Keratinocyte (primary cell): ENCODE data around the gene MYH10. TPM values are rescaled to one million over a fixed set of nuclear protein-coding genes. Genes with fewer than 3 reads are reported as not detected.

Experiments used
- DNase-seq: peaks from one replicate; pipeline ENCODE4 v3.0.0-alpha.2; 2011; ENCODE audit warnings: low read depth, missing footprints, low spot score
- FAIRE-seq: peaks from 2 replicates; lab custom pipeline; 2011; peaks lifted over from hg19 to GRCh38; lab: Jason Lieb, UNC
- H2AFZ ChIP-seq: 2 replicates; pipeline ENCODE4 v1.6.0; 2012; ENCODE audit warnings: low read length, control low read depth, inconsistent platforms; ENCODE audit not compliant: control insufficient read depth
- H3K27ac ChIP-seq: 2 replicates; pipeline ENCODE4 v1.5.1; 2011; ENCODE audit warnings: low read length; ENCODE audit not compliant: control insufficient read depth, insufficient read depth
- H3K27me3 ChIP-seq: 3 replicates; pipeline ENCODE4 v1.6.0; 2011; ENCODE audit warnings: low read length; ENCODE audit not compliant: control insufficient read depth, insufficient read depth; ENCODE audit errors: extremely low read depth
- H3K36me3 ChIP-seq, 2 experiments: 2 replicates in 1 of 2; 3 replicates in 1 of 2; pipeline ENCODE4 v1.5.1; 2011; ENCODE audit warnings: low read length in 2 of 2, mild to moderate bottlenecking in 1 of 2; ENCODE audit not compliant: control insufficient read depth in 2 of 2, insufficient read depth in 2 of 2; ENCODE audit errors: extremely low read depth in 1 of 2
- H3K4me1 ChIP-seq: 3 replicates; pipeline ENCODE4 v1.5.1; 2011; ENCODE audit warnings: low read length; ENCODE audit not compliant: control insufficient read depth, insufficient read depth; ENCODE audit errors: extremely low read depth
- H3K4me2 ChIP-seq: 3 replicates; pipeline ENCODE4 v1.6.0; 2011; ENCODE audit warnings: low read depth, low read length; ENCODE audit not compliant: control insufficient read depth, insufficient read depth; ENCODE audit errors: extremely low read depth
- H3K4me3 ChIP-seq, 3 experiments: fragments of 200-600 bp in 1 of 3; sonication (generic) in 1 of 3; 2 replicates in 2 of 3; 3 replicates in 1 of 3; pipeline ENCODE4 v1.5.1; 2011 to 2016; ENCODE audit warnings: low read length in 3 of 3, mild to moderate bottlenecking in 3 of 3, control low read depth in 2 of 3, inconsistent platforms in 1 of 3, low read depth in 1 of 3, mixed read lengths in 1 of 3, mixed run types in 1 of 3, moderate library complexity in 1 of 3; ENCODE audit not compliant: control insufficient read depth in 2 of 3, insufficient read depth in 2 of 3; ENCODE audit errors: extremely low read depth in 1 of 3
- H3K79me2 ChIP-seq: 2 replicates; pipeline ENCODE4 v1.6.0; 2012; ENCODE audit warnings: low read length; ENCODE audit not compliant: control insufficient read depth, insufficient read depth
- H3K9ac ChIP-seq: 3 replicates; pipeline ENCODE4 v1.6.0; 2011; ENCODE audit warnings: low read length; ENCODE audit not compliant: control insufficient read depth, insufficient read depth; ENCODE audit errors: extremely low read depth
- H3K9me1 ChIP-seq: 3 replicates; pipeline ENCODE4 v1.6.0; 2011; ENCODE audit warnings: low read length; ENCODE audit not compliant: control insufficient read depth, insufficient read depth; ENCODE audit errors: extremely low read depth
- H3K9me3 ChIP-seq: 2 replicates; pipeline ENCODE4 v1.5.1; 2012; ENCODE audit warnings: low read depth, low read length; ENCODE audit not compliant: control insufficient read depth
- H4K20me1 ChIP-seq: 3 replicates; pipeline ENCODE4 v1.6.0; 2011; ENCODE audit warnings: low read length; ENCODE audit not compliant: control insufficient read depth, insufficient read depth; ENCODE audit errors: extremely low read depth
- EZH2 ChIP-seq: IDR thresholded peaks from one replicate; pipeline ENCODE4 v1.6.1; 2012; ENCODE audit warnings: inconsistent platforms, mild to moderate bottlenecking, low read length, moderate library complexity
- dilution Hi-C: fragments of 300-500 bp; cut with MboI; formaldehyde crosslinking; loops from one replicate; pipeline ENCODE4 v1.7.0; 2020; ENCODE audit warnings: low sequenced_read_pairs; ENCODE audit not compliant: extremely low pct_ligation_motif_present
- polyA plus RNA-seq, 5 experiments: library from polyadenylated mRNA; depleted of rRNA in 3 of 5; stranded (reverse) in 3 of 5; stranded (forward) in 1 of 5; unstranded in 1 of 5; fragments of >200 nt; gene quantifications; 1 replicate in 1 of 5; 2 replicates in 3 of 5; 3 replicates in 1 of 5; pipeline versions ENCODE4 v1.2.1 to v1.2.3, GENCODE V29; 2011 to 2012; ENCODE audit warnings: missing spikeins in 2 of 5, low read depth in 1 of 5, low replicate concordance in 1 of 5
- TF ChIP-seq, protein P1 (sequence below), 3 experiments: IDR thresholded peaks in 1 of 3; conservative IDR thresholded peaks in 1 of 3; optimal IDR thresholded peaks in 1 of 3; 2 replicates in 2 of 3; 3 replicates in 1 of 3; pipeline versions ENCODE3 to v1.5.1; 2011; ENCODE audit warnings: low read length in 3 of 3, mild to moderate bottlenecking in 3 of 3, moderate library complexity in 2 of 3, control low read depth in 1 of 3, inconsistent platforms in 1 of 3; ENCODE audit not compliant: insufficient read depth in 2 of 3; ENCODE audit errors: extremely low read depth in 1 of 3

Gene MYH10
- polyA plus RNA-seq, 1 donor (not counting 4 experiments of a cell fraction or from before 2014, with no cell fraction given), result 21.2 TPM

DNA sequence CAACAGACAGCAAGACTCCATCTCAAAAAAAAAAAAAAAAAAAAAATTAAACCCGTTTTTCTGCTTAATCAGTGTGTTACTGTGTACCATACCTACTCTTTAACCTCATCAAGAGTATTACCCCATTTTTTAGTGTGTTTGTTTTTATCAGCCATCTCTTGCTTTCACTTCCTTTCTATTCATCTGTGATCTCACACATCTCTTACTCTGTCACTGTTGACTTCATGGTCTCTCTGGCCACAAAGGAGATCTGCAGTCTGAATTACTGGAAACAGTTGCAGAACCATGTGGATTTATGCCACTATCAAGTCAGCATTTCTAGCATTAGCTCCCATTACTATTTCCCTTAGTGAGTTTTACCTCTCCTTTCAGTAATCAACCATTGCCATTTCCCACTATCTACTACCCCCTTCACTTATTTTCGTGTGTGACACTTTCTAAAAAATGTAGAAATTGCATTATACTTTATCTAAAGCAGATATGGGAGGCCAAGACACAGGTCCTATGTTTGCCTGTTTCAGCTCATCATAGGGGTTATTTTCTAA is 174.8 kb downstream of the MYH10 start:
- dilution Hi-C loops, result no loop called here
- TF ChIP-seq, protein P1, sequence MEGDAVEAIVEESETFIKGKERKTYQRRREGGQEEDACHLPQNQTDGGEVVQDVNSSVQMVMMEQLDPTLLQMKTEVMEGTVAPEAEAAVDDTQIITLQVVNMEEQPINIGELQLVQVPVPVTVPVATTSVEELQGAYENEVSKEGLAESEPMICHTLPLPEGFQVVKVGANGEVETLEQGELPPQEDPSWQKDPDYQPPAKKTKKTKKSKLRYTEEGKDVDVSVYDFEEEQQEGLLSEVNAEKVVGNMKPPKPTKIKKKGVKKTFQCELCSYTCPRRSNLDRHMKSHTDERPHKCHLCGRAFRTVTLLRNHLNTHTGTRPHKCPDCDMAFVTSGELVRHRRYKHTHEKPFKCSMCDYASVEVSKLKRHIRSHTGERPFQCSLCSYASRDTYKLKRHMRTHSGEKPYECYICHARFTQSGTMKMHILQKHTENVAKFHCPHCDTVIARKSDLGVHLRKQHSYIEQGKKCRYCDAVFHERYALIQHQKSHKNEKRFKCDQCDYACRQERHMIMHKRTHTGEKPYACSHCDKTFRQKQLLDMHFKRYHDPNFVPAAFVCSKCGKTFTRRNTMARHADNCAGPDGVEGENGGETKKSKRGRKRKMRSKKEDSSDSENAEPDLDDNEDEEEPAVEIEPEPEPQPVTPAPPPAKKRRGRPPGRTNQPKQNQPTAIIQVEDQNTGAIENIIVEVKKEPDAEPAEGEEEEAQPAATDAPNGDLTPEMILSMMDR (optimal IDR thresholded peaks at IDR 0.05 in 1 of 3, IDR thresholded peaks at IDR 0.05 in 1 of 3, conservative IDR thresholded peaks at IDR 0.05 in 1 of 3; ENCODE audit: extremely low read depth in 1 of 3, insufficient read depth in 2 of 3, low read length in 3 of 3), result no peak
- TF ChIP-seq EZH2, result no peak
- Histone ChIP-seq H2AFZ (no peak overlapping the region), H3K4me3 (no peak overlapping the region), H3K9ac (no peak overlapping the region), H3K79me2 (peaks cover 8% of the 10 kb centered on the region), H3K9me3 (no peaks in the 10 kb centered on the region), H3K27ac (no peak overlapping the region), H4K20me1 (peaks cover 2% of the 10 kb centered on the region), H3K4me2 (no peak overlapping the region), H3K4me1 (no peaks in the 10 kb centered on the region), H3K27me3 (no peaks in the 10 kb centered on the region), H3K36me3 (peaks cover 28 to 31% of the 10 kb centered on the region in 2 experiments), H3K9me1 (no peaks in the 10 kb centered on the region)
- FAIRE-seq (no peak), DNase-seq (no peak)

DNA sequence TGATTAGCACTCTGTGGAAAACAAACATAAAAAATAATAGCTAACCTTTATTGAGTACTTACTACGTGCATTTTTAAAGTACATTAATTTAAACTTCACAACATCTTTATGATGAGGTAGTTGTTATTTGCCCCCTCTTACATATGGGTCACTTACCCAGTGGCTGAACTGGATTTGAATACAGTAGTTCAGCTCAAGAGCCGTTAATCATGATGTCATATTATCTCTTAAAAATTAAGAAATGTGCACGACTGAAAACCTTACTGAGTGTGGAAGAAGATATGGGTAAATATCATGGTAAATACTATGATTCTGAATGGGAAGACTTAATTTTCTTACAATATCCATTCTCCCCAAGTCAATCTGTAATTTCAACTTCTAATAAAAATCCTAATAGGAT is 177.2 kb downstream of the MYH10 start:
- dilution Hi-C loops, result no loop called here
- Histone ChIP-seq H3K4me2 (no peak overlapping the region), H3K27ac (no peak overlapping the region), H4K20me1 (peaks cover 2% of the 10 kb centered on the region), H3K79me2 (peaks cover 12% of the 10 kb centered on the region), H2AFZ (no peak overlapping the region), H3K9me3 (no peaks in the 10 kb centered on the region), H3K4me1 (no peaks in the 10 kb centered on the region), H3K9me1 (no peaks in the 10 kb centered on the region), H3K27me3 (no peaks in the 10 kb centered on the region), H3K36me3 (peaks cover 30 to 35% of the 10 kb centered on the region in 2 experiments), H3K9ac (no peak overlapping the region), H3K4me3 (no peak overlapping the region)
- DNase-seq, result no peak
- TF ChIP-seq, protein P1 (optimal IDR thresholded peaks at IDR 0.05 in 1 of 3, IDR thresholded peaks at IDR 0.05 in 1 of 3, conservative IDR thresholded peaks at IDR 0.05 in 1 of 3; ENCODE audit: extremely low read depth in 1 of 3, insufficient read depth in 2 of 3, low read length in 3 of 3), result no peak
- TF ChIP-seq EZH2, result no peak
- no peak for FAIRE-seq
